Renal pelvis (tissue), 4 donors: ENCODE data around the gene SMIM13. TPM values are rescaled to one million over a fixed set of nuclear protein-coding genes. Genes with fewer than 3 reads are reported as not detected.

Experiments
- DNase-seq: peaks from one replicate; pipeline ENCODE4 v3.0.0-alpha.2; 2013
- polyA plus RNA-seq, 3 donors: library from polyadenylated mRNA; unstranded; fragments of 120-200 nt; gene quantifications; one replicate each; pipeline ENCODE4 v1.2.1, GENCODE V29; 2013; ENCODE audit not compliant: insufficient read length in 3 of 3

Gene SMIM13
- polyA plus RNA-seq, 3 donors = 14.9 to 16.6 (median 15.7) TPM

- no peak for DNase-seq
Observed at GRCh38 chr6:11146117-11146826, 52.6 kb downstream of the SMIM13 start.

- no peak for DNase-seq
Observed at GRCh38 chr6:11149551-11149950, 55.9 kb downstream of the SMIM13 start.

- no peak for DNase-seq
Observed at GRCh38 chr6:11151488-11151887, 57.9 kb downstream of the SMIM13 start.

GRCh38 chr6:11152581-11152980 lies 58.9 kb downstream of the SMIM13 start:
- no peak for DNase-seq

- no peak for DNase-seq
Observed at GRCh38 chr6:11153447-11153846, 59.8 kb downstream of the SMIM13 start.

- DNase-seq = no peak
Observed at GRCh38 chr6:11155589-11155988, 62.0 kb downstream of the SMIM13 start.

- no peak for DNase-seq
Observed at GRCh38 chr6:11160199-11160598, 66.6 kb downstream of the SMIM13 start.

- DNase-seq = no peak
Observed at GRCh38 chr6:11161031-11161956, 67.7 kb downstream of the SMIM13 start.

GRCh38 chr6:11162262-11162661 lies 68.6 kb downstream of the SMIM13 start:
- no peak for DNase-seq

GRCh38 chr6:11163932-11164331 lies 70.3 kb downstream of the SMIM13 start:
- DNase-seq = no peak

- DNase-seq = no peak
Observed at GRCh38 chr6:11164717-11165646, 71.3 kb downstream of the SMIM13 start.

GRCh38 chr6:11166948-11167347 lies 73.3 kb downstream of the SMIM13 start:
- no peak for DNase-seq

- DNase-seq = no peak
Observed at GRCh38 chr6:11168091-11168635, 74.5 kb downstream of the SMIM13 start.

GRCh38 chr6:11171952-11172351 lies 78.3 kb downstream of the SMIM13 start:
- no peak for DNase-seq

- peak; percentile 62 for DNase-seq
Observed at GRCh38 chr6:11172501-11173327, 79.1 kb downstream of the SMIM13 start.

GRCh38 chr6:11174242-11174611 lies 80.6 kb downstream of the SMIM13 start:
- no peak for DNase-seq

- DNase-seq = no peak
Observed at GRCh38 chr6:11177271-11177670, 83.6 kb downstream of the SMIM13 start.

GRCh38 chr6:11179088-11179418 lies 85.4 kb downstream of the SMIM13 start:
- no peak for DNase-seq

GRCh38 chr6:11179419-11180202 lies 86.0 kb downstream of the SMIM13 start:
- DNase-seq = no peak

- no peak for DNase-seq
Observed at GRCh38 chr6:11181478-11182136, 88.0 kb downstream of the SMIM13 start.
